A673 (cell line): ENCODE results near the gene FBXW5.

ENCODE experiments used
- EZH2 ChIP-seq: fragments of 200-600 bp; sonication (generic); IDR thresholded peaks from 2 replicates; pipeline ENCODE4 v1.6.1; 2017; ENCODE audit warnings: borderline replicate concordance, low read depth, mild to moderate bottlenecking, mixed read lengths, antibody characterized with exemption, low read length; ENCODE audit not compliant: poor library complexity, severe bottlenecking
- TF ChIP-seq, protein P1 (sequence below): fragments of 300-800, 200-600 bp; sonication (generic); conservative IDR thresholded peaks from 2 replicates; pipeline ENCODE4 v1.5.1; 2017; ENCODE audit warnings: low read depth, mild to moderate bottlenecking, antibody characterized with exemption, low read length, moderate library complexity, mixed read lengths

DNA sequence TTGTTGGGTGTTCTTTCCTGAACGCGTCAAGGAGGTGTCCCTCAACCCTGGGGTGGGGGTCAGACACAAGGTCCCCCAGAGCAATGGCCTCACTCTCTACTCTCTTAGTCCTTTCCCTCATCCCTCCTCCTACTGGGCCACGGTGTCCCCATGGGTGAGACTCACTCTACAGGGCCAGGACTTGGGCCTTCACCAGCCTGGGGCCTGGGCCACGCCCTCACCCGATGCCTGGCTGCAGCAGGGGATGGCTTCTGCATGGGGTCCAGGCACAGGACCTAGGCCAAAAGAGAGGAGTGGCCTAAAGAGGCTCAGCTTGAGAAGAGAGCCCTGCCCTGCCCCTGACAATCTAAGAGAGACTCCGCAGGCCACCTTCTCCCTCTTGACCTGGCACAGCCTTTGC is 13.4 kb upstream of the FBXW5 start:
- TF ChIP-seq, protein P1, sequence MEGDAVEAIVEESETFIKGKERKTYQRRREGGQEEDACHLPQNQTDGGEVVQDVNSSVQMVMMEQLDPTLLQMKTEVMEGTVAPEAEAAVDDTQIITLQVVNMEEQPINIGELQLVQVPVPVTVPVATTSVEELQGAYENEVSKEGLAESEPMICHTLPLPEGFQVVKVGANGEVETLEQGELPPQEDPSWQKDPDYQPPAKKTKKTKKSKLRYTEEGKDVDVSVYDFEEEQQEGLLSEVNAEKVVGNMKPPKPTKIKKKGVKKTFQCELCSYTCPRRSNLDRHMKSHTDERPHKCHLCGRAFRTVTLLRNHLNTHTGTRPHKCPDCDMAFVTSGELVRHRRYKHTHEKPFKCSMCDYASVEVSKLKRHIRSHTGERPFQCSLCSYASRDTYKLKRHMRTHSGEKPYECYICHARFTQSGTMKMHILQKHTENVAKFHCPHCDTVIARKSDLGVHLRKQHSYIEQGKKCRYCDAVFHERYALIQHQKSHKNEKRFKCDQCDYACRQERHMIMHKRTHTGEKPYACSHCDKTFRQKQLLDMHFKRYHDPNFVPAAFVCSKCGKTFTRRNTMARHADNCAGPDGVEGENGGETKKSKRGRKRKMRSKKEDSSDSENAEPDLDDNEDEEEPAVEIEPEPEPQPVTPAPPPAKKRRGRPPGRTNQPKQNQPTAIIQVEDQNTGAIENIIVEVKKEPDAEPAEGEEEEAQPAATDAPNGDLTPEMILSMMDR = no peak
- no peak for TF ChIP-seq EZH2
